Fibroblast of lung (primary cell): ENCODE results near the gene EDC3.

ENCODE experiments used
- EZH2 ChIP-seq: IDR thresholded peaks from 2 replicates; pipeline ENCODE4 v1.5.1; 2012; ENCODE audit warnings: low read length, control low read depth, mild to moderate bottlenecking; ENCODE audit errors: missing control alignments
- TF ChIP-seq, protein P1 (sequence below), 2 donors: IDR thresholded peaks in 1 of 2; conservative IDR thresholded peaks in 1 of 2; 1 replicate in 1 of 2; 2 replicates in 1 of 2; pipeline ENCODE4 v1.5.1; 2011 to 2012; ENCODE audit warnings: low read length in 2 of 2, control low read depth in 1 of 2, inconsistent platforms in 1 of 2, low read depth in 1 of 2, mild to moderate bottlenecking in 1 of 2

DNA sequence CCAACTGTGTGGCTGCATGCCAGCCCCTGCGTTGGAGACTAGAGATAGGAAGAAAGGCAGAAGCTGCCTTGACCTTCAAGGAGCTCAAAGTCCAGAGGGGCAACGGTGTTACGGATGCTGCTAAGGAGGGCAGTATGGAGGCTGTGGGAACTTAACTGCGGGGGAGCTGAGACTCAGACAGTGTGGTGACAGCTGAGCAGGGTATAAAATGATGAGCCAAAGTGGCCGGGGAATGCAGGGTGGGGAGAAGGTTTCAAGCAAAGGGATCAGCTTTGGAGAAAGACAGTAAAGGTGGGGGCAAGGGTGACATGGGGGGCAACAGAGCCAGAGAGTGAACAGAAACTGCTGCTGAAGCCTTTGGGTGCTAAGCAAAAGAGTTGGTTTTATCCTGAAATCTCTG lies 46.6 kb upstream of the EDC3 start:
- TF ChIP-seq, protein P1, sequence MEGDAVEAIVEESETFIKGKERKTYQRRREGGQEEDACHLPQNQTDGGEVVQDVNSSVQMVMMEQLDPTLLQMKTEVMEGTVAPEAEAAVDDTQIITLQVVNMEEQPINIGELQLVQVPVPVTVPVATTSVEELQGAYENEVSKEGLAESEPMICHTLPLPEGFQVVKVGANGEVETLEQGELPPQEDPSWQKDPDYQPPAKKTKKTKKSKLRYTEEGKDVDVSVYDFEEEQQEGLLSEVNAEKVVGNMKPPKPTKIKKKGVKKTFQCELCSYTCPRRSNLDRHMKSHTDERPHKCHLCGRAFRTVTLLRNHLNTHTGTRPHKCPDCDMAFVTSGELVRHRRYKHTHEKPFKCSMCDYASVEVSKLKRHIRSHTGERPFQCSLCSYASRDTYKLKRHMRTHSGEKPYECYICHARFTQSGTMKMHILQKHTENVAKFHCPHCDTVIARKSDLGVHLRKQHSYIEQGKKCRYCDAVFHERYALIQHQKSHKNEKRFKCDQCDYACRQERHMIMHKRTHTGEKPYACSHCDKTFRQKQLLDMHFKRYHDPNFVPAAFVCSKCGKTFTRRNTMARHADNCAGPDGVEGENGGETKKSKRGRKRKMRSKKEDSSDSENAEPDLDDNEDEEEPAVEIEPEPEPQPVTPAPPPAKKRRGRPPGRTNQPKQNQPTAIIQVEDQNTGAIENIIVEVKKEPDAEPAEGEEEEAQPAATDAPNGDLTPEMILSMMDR (conservative IDR thresholded peaks at IDR 0.05 in 1 of 2, IDR thresholded peaks at IDR 0.05 in 1 of 2; ENCODE audit: low read depth in 1 of 2, low read length in 2 of 2) = no peak
- no peak for TF ChIP-seq EZH2
